ENCODE measurements around the gene TUBGCP2. TPM values are rescaled to one million over a fixed set of nuclear protein-coding genes. Genes with fewer than 3 reads are reported as not detected.

The TUBGCP2 gene, protein sequence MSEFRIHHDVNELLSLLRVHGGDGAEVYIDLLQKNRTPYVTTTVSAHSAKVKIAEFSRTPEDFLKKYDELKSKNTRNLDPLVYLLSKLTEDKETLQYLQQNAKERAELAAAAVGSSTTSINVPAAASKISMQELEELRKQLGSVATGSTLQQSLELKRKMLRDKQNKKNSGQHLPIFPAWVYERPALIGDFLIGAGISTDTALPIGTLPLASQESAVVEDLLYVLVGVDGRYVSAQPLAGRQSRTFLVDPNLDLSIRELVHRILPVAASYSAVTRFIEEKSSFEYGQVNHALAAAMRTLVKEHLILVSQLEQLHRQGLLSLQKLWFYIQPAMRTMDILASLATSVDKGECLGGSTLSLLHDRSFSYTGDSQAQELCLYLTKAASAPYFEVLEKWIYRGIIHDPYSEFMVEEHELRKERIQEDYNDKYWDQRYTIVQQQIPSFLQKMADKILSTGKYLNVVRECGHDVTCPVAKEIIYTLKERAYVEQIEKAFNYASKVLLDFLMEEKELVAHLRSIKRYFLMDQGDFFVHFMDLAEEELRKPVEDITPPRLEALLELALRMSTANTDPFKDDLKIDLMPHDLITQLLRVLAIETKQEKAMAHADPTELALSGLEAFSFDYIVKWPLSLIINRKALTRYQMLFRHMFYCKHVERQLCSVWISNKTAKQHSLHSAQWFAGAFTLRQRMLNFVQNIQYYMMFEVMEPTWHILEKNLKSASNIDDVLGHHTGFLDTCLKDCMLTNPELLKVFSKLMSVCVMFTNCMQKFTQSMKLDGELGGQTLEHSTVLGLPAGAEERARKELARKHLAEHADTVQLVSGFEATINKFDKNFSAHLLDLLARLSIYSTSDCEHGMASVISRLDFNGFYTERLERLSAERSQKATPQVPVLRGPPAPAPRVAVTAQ
- total RNA-seq (2014; rRNA removed; shearing (Covaris generic)): 87.7 and 88.4 TPM in 2 replicates

DNA sequence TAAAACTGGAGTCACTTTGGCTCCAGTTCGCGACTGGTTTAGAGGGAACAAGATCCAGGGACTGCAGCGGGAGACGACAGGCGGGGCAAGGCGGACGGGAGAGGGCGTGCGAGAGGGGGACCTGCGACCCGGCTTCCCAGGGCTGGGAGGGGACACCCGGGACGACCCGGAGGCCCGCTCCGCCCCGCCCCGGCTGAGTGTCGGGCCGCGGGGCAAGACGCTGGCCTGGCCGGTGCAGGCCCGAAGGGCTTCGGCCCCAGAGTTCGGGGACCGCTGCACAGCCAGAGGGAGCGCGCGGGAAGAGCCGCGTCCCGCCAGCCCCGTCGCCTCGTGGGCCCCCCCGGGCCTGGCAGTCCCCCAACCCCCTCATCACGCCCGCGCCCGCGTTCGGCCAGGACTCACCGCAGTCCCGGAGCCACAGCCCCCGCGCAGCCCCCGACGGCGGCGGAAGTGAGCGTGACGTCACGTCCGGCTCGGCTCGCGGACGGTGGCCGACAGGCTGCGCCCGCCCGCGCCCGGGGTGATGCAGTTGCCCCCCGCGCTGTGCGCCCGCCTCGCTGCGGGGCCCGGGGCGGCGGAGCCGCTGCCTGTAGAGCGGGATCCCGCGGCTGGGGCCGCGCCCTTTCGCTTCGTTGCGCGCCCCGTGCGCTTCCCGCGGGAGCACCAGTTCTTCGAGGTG lies at the start of gene TUBGCP2, which contains the start of gene ZNF511:
Gene TUBGCP2, minus strand, starts transcription at position 452 of the 679 bp plus-strand sequence. CDS start 5,931 bp downstream, outside the sequence.
Gene ZNF511, plus strand, starts transcription at position 494 of the 679 bp plus-strand sequence. Its CDS starts 30 bp downstream, at position 524.
- DNase-seq (ENCODE audit: low spot score): peak; percentile 79

DNA sequence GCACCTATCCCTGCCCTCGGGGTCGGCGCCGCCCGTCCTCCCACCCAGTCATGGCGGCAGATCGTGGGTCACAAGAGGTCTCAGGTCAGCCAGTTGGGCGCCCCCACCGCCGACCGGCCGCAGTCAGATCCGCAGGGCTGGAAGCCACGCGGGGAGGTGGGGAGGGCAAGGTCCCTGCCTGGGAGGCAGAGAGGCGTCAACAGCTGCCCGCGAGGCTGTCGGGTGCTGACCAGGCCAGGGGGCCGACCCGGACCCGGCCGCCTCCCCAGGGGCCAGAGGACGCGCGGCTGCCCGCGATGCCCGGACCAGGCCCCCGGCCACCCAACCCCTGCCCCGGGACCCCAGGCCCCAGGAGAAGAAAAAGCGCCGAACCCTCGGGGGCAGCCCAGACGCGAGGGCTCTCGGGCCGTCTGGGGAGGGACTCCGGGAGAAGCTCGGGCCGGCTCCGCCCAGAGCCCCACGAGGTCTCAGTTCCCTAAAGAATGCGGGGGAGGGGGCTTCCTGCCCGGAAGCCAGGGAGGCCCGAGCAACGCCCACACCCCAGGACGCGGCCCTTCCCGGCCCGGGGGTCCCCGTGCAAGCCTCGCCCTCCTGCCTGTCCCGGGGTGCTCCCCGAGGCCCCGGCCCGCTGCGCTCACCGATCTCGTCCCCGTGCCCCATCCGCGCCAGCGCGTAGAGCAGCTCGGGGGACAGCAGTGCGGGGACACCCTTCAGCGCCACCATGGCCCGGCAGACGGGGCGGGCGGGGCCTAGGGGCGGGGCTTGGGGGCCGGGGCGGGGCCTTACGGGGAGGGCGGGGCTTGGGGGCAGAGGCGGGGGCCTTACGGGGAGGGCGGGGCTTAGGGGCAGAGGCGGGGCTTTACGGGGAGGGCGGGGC lies 48.9 kb upstream of the TUBGCP2 start, which contains the start of gene FUOM:
Gene FUOM, minus strand, starts transcription at position 735 of the 877 bp plus-strand sequence. Its CDS starts 12 bp downstream, at position 723.
- peak; percentile 35 for DNase-seq (ENCODE audit: low spot score)

DNA sequence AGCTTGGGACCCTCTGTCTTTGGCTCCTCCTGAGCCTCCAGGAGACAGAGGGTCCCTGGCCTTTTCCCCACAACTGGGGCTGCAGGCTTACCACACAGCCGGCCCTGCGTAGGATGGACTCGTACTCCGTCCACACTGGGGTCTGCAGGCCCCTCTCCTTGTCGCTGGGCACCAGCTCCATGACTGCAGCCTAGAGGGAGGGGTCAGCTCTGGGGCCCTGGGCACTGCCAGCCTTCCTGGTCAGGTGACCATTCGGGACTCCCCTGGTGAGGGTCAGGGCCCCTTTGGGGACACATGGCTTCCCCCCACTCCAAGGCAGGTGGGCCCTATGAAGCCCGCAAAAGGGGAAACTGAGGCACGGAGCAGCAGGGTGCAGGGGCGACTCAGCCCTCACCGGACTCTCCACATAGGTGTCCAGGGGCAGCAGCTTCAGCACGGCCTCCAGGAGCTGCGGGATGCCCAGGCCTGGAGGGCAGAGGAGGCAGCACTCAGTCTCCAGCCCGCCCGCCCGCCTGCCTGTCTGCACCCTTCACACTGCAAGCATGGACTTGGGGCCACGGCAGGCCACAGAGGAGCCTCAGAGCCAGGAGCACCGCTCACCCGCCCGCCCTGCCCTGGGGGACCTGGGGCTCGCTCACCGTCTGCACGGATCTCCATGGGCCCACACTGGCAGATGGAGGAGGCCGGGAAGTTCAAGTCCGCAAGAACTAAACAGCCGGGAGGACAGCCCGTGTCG lies 48.0 kb upstream of the TUBGCP2 start:
- no peak for DNase-seq (ENCODE audit: low spot score)

DNA sequence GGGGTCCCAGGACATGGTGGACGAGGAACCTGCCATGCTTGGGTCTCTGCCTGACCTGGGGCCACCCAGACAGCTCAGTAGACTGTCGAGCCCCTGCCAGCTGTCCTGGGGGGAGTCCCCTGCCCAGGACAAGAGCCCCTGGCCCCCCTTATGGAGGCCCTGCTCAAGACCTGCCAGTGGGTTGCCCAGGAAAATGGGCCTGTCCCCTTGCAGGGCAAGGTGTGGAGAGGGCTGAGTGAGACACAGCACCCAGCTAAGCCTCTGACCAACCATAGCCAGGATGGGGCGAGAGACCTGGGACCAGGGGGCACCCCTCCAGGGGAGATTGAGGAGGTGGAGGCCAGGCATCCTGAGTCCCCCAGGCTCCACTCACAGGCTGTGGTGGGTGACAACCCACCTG lies 47.3 kb upstream of the TUBGCP2 start:
- DNase-seq (ENCODE audit: low spot score): no peak

DNA sequence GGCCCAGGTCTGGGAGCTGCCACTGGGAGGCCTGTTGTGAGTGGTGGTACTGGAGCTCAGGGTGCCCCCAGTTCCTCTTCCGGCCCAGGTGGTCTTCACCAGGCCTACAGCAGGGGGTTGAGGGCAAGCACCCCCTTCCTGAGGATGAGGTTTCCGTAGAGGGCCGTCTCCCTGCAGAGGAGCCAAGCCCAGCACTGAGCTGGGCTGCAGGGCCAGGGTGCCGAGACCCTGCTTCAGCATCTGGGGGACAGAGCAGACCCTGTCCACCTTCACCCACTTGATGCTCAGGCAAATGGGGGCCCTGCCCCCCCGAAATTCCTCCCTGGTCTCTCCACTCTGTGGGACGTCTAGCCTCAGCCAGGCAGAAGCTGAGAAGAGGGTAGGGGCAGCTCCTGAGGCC lies 46.6 kb upstream of the TUBGCP2 start:
- no peak for DNase-seq (ENCODE audit: low spot score)

DNA sequence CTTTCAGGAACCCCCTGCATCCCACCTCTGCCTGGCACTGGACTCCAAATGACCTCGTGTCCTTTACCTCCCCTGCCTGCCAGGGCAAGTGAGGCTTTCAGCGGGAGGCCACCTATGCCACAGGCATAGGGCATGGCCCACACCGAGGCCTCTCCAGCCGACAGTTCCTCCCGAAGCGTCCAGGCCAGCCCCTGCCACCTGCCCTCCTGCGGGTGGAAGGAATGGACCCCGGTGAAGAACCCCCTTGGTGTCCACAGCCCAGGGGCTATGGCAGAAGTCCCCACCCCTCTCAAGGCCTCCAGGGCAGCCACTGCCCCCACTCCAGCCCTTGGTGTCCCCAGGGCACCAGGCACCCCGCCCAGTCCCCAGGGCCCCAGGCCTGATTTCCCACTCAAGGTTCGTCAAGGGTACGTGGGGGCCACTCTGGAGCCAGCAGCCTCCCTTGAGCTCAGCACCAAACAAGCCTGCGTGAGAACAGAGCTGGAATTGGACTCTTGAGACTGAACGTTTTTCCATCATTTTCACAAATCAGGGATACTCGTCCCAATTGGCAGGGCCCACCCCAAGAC lies 46.1 kb upstream of the TUBGCP2 start:
- DNase-seq (ENCODE audit: low spot score): no peak

DNA sequence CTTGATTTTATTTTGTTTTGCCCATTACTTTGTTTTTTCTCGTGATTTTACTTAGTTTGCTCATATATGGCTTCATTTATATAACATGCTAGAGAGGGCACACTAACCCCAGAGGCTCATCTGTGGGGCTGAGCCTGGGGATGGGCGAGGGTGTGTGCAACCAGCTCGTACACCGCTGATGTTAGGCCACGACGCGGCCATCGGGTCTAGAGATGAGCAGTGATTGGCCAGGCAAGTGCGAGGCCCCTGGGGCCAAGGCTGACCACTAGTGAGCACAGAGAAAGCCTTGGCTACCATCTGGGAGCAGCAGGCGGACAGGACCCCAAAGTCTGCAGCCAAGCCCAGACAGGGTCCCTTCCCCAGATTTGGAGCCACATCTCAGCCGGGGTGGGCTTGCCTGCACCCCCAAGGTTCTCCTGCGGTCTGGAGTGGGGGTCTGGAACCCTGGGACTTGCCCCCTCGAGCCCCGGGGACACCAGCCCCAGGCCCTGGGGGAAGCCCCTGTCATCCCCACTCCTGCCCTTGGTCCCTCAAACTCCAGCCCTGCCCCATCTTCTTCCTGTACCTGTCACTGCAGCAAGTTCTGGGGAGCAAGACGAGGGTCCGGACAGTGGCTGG lies 45.4 kb upstream of the TUBGCP2 start:
- no peak for DNase-seq (ENCODE audit: low spot score)

DNA sequence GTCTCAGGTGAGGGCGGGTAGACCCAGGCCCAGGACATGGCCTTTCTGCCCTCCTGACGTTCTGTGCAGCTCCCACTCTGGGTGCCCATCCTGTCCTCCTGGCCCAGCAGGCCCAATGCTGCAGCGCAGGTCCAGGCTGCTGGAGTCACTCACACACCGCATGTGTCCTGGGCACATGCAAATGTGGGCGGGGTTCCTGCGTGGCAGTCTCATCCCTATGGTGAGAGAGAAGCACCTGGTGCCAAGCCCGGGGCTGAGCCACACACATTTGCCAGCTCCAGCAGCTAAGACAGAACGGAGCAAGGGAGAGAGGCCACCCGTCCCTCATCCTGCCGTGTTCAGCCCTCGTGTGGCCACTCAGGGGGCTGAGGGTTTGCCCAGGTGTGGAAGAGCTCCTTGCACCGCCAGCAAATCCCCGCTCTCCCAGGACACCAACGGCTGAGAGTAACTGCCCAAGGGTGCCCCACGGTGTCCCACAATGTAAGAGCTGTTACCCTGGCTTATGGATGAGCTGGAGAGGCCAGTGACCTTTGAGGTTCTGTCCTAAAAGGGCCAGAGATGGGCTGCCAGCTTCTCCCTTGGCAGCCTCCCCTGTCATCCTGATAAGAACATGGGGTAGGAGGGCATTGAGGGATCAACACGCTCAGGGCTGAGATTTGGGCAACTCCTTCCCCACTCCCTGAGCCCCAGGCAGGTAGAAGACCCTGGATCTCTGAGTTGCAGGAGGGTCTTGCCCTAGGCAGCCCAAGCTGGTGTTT lies 44.7 kb upstream of the TUBGCP2 start:
- no peak for DNase-seq (ENCODE audit: low spot score)

DNA sequence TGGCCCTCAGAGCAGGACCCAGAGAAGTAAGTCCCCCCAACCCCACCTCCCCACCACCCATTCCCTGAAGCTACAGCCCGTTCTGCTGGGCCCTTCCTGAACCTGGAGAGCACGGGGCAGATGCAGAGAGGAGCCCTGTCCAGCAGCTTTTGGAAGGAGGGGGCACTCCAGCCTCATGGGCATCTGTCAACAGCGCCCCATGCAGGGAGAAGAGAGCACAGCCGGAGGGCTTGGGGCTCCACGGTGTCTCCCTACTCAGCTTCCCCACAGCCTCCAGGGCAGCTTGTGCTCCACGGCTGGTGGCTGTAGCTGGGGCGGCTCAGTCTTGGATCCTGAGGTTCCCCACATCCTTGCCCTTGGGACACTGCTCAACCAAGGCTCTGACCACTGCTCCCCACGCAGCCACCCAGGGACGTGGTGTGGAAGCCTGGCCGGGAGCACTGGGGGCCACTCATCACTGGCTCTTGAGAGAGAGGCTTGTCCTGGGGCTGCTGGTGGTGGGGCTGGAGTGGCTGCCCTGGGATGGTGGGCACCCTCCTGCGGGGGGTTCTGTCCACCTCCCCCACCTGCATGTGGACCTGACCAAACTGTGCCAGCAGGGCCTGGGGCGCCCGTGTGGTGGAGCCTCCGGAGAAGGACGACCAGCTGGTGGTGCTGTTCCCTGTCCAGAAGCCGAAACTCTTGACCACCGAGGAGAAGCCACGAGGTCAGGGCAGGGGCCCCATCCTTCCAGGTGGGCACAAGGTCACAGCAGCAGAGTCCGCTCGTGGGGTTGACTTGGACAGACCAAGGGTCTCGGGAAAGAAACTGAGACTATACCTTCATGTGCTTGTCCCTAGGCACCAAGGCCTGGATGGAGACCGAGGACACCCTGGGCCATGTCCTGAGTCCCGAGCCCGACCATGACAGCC lies 43.0 kb upstream of the TUBGCP2 start:
- no peak for DNase-seq (ENCODE audit: low spot score)

DNA sequence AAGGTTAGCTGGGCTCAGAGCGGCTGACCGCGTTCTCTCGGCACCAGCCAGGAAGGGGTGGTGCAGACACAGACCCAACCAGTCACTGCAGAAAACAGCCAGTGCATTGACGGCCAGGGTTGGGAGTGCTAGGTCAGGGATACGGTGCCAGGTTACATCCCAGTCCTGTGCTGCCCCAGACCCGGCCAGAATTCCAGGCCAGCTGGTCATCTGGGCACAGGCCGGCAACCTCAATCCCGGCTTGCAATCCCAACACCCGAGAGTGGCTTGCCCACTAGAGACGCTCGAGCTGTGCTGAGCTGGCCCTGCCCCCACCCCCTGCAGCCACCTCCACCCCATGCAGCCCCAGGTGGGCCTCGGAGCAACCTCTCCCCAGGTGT lies 42.3 kb upstream of the TUBGCP2 start:
- DNase-seq (ENCODE audit: low spot score): peak; percentile 37

DNA sequence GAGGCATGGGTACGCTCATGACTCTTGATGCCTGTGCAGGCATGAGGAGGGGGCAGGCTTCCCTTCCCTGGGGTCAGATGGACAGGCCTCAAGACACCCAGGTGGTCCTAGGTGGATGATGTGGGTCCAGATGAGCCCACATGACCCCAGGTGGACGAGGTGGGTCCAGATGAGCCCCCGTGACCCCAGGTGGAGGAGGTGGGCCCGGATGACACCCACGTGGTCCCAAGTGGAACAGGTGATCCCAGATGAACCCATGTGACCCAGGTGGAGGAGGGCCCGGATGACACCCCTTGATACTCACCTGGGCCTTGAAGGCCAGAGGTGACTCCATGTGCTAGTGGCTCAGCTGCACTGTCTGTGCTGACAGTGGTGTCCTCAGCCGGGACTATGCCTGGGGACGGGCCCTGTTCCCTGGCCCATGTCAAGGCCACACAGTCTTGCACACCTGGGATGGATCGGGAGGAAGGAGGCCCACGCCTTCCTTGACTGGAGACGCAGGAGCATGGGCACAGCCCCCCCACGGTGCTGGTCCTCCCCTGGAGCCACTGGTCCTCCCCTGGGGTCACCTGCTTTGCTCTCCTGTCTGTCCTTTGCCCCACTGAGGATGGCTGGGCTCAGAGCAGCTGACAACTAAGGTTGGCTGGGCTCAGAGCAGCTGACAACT lies 41.7 kb upstream of the TUBGCP2 start:
- no peak for DNase-seq (ENCODE audit: low spot score)

DNA sequence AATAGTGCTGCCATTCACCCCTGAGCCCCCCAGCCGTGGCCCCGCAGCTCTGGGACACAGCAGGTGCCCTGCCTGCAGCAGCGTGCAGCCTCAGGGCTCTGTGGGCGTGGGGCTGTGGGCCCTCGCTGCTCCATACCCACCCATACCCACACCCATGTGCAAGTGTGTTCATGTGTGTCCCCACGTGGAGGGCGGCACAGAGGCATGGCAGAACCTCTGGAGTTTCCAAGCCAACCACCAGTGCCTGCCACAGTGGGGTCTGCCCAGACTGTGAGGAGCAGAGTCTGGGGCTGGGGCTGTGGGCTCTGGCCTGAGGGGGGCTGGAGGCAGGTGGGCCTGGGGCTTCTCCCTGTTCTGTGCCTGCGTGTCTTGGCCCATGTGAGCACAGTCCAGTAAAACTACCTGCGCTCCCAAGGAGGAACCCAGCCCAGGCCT lies 40.9 kb upstream of the TUBGCP2 start:
- no peak for DNase-seq (ENCODE audit: low spot score)

DNA sequence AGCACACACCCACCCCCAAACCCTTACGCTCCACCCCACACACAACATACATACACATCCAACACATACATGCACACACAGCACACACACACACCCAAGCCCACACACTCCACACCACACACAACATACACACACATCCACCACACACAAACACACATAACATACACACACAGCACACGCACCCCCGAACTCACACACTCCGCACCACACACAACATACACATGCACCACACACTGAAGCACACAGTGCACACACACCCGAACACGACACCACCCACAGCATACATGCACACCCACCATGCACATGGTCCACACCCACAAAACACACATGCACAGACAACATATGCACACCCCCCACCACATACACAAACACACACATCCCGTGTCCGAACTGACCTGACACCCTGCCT lies 40.5 kb upstream of the TUBGCP2 start:
- no peak for DNase-seq (ENCODE audit: low spot score)

DNA sequence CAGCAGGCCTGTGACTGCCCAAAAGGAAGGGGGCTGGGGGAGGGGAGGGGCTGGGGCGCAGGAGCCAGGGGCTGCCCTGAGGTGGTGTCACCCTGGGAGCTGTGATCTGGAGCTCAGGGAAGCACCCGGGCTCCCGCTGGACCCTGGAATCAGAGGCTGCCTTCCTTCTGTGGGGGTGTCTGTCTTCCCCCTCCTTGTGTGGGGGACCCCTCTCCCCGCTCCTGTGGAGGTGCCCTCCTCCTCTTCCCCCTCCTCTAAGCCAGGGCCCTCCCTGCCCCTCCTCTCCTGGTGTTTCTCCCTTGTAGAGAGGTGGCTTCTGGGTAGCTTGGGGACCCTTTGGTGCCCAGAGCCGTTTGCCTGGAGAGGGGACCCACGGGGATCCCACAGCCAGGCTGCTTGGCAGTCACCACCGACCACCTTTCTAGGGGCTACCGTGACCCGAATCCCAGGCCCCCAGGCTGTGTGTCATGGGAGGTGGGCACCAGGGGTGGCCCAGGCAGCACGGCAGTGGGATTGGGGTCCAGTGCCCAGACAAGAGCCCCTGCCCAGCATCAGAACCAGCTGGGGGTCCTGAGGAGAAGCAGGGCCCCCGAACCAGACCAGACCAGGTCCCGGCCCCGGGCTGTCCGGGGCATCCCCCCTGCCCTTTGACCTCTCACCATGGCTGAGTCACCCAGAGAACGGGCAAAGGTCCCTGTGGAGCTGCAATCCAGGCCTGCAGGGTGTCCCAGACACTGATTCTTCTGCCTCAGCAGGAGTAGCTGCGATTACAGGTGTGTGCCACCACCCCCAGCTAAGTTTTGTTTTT lies 39.2 kb upstream of the TUBGCP2 start:
- peak; percentile 30 for DNase-seq (ENCODE audit: low spot score)

DNA sequence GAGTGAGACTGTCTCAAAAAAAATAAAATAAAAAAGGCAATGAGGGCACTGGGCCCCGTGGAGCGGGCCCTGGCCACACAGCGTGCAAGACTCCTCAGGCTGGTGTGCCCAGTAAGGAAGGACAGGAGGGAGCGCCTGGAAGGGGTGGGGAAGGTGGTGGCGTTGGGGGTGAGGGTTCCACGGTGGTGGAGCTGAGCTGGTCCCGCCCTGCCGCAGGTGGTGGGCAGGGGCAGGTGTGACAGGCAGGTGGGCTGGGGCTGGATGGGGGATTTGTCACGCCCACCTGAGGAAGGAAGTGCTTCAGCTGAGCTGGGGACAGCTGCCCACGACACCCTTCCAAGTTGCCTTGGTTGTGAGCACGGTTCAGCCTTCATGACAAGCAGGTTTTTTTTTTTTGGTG lies 37.7 kb upstream of the TUBGCP2 start:
- DNase-seq (ENCODE audit: low spot score): no peak

DNA sequence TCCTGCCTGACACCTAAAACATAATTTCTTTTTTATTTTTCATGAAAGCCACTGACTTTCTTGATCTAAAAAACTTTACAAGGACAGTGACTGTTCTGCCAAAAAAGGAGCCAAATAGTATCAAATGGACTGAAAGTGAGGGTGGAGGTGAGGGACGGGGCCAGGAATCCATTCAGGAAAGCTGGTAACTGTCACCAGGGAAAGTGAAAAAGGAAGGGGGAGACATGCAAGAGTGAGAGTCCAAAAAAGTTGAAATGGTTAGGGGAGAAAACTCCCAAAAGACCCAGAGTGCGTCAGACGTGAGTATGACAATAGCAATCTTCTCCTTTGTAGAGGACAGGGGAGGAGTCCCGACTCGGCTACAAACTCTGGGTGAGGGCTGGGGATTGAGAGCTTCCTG lies 35.6 kb upstream of the TUBGCP2 start:
- no peak for DNase-seq (ENCODE audit: low spot score)
